ENCODE data around the gene HOXC13.

The HOXC13 gene

DNA sequence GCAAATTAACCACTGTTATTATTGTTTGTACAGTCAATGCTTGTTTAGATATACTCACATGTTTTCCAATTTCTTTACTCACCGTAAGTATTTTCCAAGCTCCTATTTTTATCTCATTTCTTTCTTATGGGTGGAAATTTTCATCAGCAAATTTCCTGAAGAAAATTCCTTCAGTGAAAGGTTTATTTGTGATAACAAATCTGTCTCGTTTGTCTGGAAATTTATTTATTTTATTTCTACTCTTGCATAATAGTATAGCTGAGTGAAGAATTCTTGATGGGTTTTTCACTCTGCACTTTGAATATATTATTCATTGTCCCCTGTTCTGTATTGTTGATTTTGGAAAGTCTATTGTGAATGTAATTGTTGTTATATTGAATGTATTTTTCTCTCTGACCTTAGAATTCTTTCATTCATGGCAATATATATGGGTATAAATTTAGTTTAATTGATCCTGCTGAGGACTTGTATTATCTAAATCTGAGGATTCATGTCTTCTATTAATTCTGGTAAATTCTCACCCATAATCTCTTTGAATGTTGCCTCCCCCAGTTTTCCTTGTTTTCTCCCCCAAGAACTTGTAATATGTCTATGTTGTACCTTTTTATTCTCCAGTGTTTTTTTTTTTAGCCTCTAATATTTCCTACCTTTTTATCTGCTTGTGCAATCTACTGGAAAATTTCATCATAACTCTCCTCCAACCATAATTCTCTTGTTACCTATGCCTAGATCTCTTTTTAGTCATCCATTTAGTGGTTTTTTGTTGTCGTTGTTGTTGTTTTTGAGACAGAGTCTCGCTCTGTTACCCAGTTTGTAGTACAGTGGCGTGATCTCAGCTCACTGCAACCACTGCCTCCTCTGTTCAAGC is 21.6 kb upstream of the HOXC13 start:
- Histone ChIP-seq H3K4me3 (ENCODE audit: low read depth, low read length) (no peak overlapping the region), H3K27me3 (peaks cover 99% of the 10 kb centered on the region), H3K9me3 (no peaks in the 10 kb centered on the region), H3K4me1 (no peaks in the 10 kb centered on the region), H3K36me3 (no peaks in the 10 kb centered on the region)
- TF ChIP-seq, protein P1, sequence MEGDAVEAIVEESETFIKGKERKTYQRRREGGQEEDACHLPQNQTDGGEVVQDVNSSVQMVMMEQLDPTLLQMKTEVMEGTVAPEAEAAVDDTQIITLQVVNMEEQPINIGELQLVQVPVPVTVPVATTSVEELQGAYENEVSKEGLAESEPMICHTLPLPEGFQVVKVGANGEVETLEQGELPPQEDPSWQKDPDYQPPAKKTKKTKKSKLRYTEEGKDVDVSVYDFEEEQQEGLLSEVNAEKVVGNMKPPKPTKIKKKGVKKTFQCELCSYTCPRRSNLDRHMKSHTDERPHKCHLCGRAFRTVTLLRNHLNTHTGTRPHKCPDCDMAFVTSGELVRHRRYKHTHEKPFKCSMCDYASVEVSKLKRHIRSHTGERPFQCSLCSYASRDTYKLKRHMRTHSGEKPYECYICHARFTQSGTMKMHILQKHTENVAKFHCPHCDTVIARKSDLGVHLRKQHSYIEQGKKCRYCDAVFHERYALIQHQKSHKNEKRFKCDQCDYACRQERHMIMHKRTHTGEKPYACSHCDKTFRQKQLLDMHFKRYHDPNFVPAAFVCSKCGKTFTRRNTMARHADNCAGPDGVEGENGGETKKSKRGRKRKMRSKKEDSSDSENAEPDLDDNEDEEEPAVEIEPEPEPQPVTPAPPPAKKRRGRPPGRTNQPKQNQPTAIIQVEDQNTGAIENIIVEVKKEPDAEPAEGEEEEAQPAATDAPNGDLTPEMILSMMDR (IDR thresholded peaks at IDR 0.05; ENCODE audit: low read depth, low read length) = no peak
- no peak for DNase-seq

DNA sequence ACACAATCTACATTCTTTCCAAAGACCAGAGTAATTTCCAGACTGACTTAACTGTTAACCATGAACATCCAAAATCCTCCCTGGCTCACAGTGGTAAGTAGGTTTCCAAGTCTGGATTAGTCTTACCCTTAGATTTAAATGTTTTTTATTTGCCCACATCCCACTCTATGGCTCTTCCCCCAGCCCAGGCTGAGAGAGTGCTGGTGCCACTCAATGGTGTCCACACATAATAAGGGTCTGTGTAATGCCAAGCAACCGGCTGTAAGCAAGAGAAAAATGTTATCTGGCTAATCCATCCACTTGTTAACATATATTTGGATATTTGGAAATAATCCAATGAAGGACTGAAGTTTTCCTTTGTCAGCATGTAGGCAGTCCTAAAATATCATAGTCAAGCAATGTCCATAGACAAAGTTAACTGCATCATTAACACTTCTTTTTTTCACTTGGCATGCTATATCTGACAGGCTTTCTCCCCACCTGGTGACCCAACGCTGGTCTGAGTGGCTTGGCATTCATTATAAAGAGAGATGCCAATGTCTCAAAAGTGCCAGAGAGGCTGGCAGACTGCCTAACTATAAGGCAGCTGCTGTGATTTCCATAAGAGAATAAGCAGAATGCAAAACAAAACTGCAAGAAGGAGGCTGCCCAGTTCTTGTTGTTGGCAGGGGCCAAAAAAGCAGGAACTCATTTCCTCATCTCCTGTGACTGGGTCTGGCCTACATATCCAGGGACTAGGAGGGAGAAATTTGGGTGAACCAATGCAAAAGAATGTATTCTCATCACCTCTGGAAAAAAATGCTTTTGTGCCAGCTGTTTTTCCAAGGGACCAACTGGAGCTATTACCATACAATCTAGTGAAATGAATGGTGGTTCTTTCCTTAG is 13.9 kb upstream of the HOXC13 start:
- H3K27me3 ChIP-seq = peaks cover 100% of the 10 kb centered on the region

DNA sequence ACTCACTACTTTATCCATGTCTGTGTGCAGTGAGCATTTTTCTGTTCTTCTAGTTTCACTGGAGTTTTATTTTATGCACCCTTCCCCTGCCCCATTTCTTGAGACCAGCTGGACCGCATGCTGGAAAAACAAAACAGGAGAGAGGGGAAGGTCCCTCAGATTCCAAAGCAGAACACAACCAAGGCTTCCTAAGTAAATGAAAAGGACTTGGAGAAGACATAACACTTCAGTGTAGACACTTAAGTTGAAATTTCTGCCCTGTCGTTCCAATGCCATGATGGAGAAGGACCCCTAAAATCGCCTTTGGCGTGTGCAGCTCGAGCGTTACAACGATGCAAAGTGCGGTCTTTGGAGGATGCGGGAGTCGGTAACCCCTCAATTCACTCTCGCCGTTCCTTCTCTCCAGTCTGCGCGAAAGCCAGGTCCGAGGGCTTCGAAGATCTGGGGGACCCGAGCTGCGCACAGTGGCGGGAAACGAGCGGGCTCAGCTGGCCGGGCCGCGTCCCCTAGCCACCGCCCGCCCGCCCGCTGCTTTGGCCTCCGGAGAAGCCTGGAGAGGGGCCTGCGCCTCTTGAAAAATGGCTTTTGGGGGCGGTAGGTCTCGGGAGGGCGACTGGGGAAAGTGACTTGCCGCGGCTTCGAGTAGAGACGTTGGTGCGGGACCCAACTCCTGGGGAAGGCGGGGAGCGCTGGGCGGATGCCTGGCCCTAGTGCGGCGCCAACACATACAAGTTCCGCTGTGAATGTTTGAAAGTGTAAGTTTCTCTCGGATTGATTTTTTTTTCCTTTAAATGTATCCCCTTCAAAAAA is 11.2 kb upstream of the HOXC13 start:
- H3K27me3 ChIP-seq = peaks cover 100% of the 10 kb centered on the region
- no peaks in the 10 kb centered on the region for H3K36me3 ChIP-seq
- TF ChIP-seq, protein P1 (IDR thresholded peaks at IDR 0.05; ENCODE audit: low read depth, low read length) = no peak
- DNase-seq = no peak
- no peaks in the 10 kb centered on the region; the same call in 1 of the 2 replicates for H3K9me3 ChIP-seq
- H3K4me3 ChIP-seq (ENCODE audit: low read depth, low read length) = no peak overlapping the region
- H3K4me1 ChIP-seq = no peaks in the 10 kb centered on the region

More for the DNA sequence above, 13.9 kb upstream of the HOXC13 start:
- Histone ChIP-seq H3K9me3 (no peaks in the 10 kb centered on the region; the same call in 1 of the 2 replicates), H3K4me1 (no peaks in the 10 kb centered on the region), H3K4me3 (ENCODE audit: low read depth, low read length) (no peak overlapping the region), H3K36me3 (no peaks in the 10 kb centered on the region)
- TF ChIP-seq, protein P1 (IDR thresholded peaks at IDR 0.05; ENCODE audit: low read depth, low read length) = no peak
- DNase-seq = no peak

DNA sequence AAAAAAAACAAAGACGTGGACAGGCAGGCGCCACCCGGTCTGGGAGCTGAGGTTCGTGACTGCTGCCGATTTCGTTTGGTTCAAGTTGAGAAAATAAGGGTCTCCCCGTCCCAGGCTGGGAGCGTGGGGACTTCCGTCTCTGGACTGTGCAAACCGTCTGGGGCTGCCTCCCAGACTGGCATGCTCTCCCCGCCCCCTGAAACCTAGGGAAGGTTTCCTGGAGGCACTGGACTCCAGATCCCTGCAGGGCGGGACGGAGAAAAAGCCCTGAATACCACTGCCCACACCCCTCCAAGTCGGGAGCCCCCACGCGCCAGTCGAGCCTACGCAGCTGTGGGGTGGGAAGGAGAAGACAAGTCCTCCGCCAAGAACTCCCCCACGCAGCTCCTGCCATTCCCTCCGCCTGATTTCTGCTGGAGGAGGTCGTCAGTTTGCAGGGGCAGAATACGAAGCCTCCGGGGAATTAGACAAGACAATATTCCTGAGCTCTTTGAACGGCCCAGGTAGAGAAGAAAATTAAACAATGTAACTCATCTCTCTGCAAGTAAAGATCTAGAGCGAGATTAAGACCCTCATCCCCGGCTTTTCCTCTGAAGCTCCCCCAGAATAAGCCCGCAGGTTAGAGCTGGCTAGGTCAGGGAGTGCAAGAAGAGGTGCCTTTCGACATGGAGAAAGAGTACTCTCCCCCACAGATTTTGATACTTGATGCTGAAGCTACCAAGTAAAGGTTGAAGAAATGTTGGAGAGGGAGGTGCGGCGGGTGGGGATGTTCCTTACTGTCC is 10.4 kb upstream of the HOXC13 start:
- H3K4me3 ChIP-seq (ENCODE audit: low read depth, low read length) = no peak overlapping the region
- H3K36me3 ChIP-seq = no peaks in the 10 kb centered on the region
- TF ChIP-seq, protein P1 (IDR thresholded peaks at IDR 0.05; ENCODE audit: low read depth, low read length) = no peak
- H3K4me1 ChIP-seq = no peaks in the 10 kb centered on the region
- H3K27me3 ChIP-seq = peaks cover 100% of the 10 kb centered on the region
- DNase-seq = no peak
- no peaks in the 10 kb centered on the region; the same call in 1 of the 2 replicates for H3K9me3 ChIP-seq

DNA sequence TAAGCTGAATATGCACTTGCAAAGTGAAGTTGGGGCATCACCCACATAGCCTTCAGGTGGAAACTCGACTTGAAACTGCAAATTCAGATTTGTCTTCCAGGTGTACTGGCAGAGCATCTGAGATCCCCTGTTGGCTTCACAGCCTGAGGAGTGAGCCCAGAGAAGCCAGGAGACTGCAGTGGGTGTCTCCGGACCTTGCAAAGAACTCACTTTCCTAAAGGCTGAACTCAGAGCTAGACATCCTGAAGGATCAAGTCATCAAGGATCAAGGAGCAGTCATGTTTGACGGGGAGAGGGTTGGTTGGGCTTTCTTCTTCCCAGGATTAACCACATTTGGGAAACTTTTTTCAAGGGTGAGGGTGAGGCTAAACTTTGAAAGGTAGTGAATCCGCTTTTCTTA is 9.1 kb upstream of the HOXC13 start:
- no peak for DNase-seq
- no peaks in the 10 kb centered on the region; the same call in 1 of the 2 replicates for H3K9me3 ChIP-seq
- H3K36me3 ChIP-seq = no peaks in the 10 kb centered on the region
- H3K27me3 ChIP-seq = peaks cover 100% of the 10 kb centered on the region
- H3K4me1 ChIP-seq = no peaks in the 10 kb centered on the region
- H3K4me3 ChIP-seq (ENCODE audit: low read depth, low read length) = no peak overlapping the region
- TF ChIP-seq, protein P1 (IDR thresholded peaks at IDR 0.05; ENCODE audit: low read depth, low read length) = no peak
